H1 (cell line): ENCODE data around the gene ACER3. TPM values are rescaled to one million over a fixed set of nuclear protein-coding genes. Genes with fewer than 3 reads are reported as not detected.

Source experiments
- CTCF ChIA-PET: fragments of 300-600 bp; sonication (Branson Sonifier 250); formaldehyde crosslinking; loops from one replicate; lab custom pipeline; 2021; ENCODE audit not compliant: partially characterized antibody; lab: Charles Lee
- POLR2A ChIA-PET: fragments of 300-600 bp; sonication (Branson Sonifier 250); formaldehyde crosslinking; loops from one replicate; lab custom pipeline; 2021; ENCODE audit warnings: inconsistent platforms; ENCODE audit not compliant: partially characterized antibody; lab: Charles Lee
- DNase-seq, 2 experiments: peaks; one replicate each; pipeline versions ENCODE4 v3.0.0 to v3.0.0-alpha.2; 2010 to 2022; ENCODE audit warnings: low spot score in 2 of 2, low read depth in 1 of 2, mixed read lengths in 1 of 2
- FAIRE-seq: peaks from 2 replicates; lab custom pipeline; 2011; peaks lifted over from hg19 to GRCh38; lab: Jason Lieb, UNC
- H2AFZ ChIP-seq: 2 replicates; pipeline ENCODE4 v1.8.1; 2012; ENCODE audit warnings: low read length, inconsistent platforms
- H2AK5ac ChIP-seq: 2 replicates; pipeline ENCODE4 v1.6.1; 2013; ENCODE audit warnings: low read depth, low read length
- H2BK120ac ChIP-seq: replicated peaks from 2 replicates; pipeline ENCODE3; 2013; ENCODE audit warnings: low read depth, low read length, inconsistent platforms
- H2BK12ac ChIP-seq: 2 replicates; pipeline ENCODE4 v1.6.1; 2013; ENCODE audit warnings: low read depth, low read length
- H2BK15ac ChIP-seq: 2 replicates; pipeline ENCODE4 v1.6.1; 2013; ENCODE audit warnings: low read length
- H2BK20ac ChIP-seq: 2 replicates; pipeline ENCODE4 v1.6.1; 2013; ENCODE audit warnings: low read length
- H2BK5ac ChIP-seq: 2 replicates; pipeline ENCODE4 v1.6.1; 2013; ENCODE audit warnings: low read depth, low read length
- H3K14ac ChIP-seq: 2 replicates; pipeline ENCODE4 v1.6.1; 2013; ENCODE audit warnings: inconsistent platforms; ENCODE audit not compliant: insufficient read length
- H3K18ac ChIP-seq: 2 replicates; pipeline ENCODE4 v1.6.1; 2013; ENCODE audit warnings: low read length; ENCODE audit errors: extremely low read depth
- H3K23ac ChIP-seq: 2 replicates; pipeline ENCODE4 v1.6.1; 2013; ENCODE audit warnings: inconsistent platforms; ENCODE audit not compliant: insufficient read length
- H3K23me2 ChIP-seq: 2 replicates; pipeline ENCODE4 v1.6.1; 2013; ENCODE audit warnings: low read depth, low read length
- H3K27ac ChIP-seq: 2 replicates; pipeline ENCODE4 v1.6.1; 2011; ENCODE audit warnings: low read depth, low read length, inconsistent platforms
- H3K27me3 ChIP-seq, 4 experiments: replicated peaks in 1 of 4; 1 replicate in 1 of 4; 2 replicates in 3 of 4; pipeline versions ENCODE4 v1.6.1 to v1.8.1; 2011 to 2013; ENCODE audit warnings: low read length in 3 of 4, mild to moderate bottlenecking in 3 of 4, inconsistent platforms in 2 of 4, mixed read lengths in 2 of 4, moderate library complexity in 1 of 4; ENCODE audit not compliant: control insufficient read depth in 3 of 4, insufficient read depth in 3 of 4; ENCODE audit errors: extremely low read depth in 1 of 4
- H3K36me3 ChIP-seq, 4 experiments: 2 replicates each; pipeline versions ENCODE4 v1.6.1 to v1.8.1; 2011 to 2013; ENCODE audit warnings: mild to moderate bottlenecking in 4 of 4, low read length in 3 of 4, moderate library complexity in 2 of 4, control low read depth in 1 of 4, inconsistent platforms in 1 of 4; ENCODE audit not compliant: insufficient read depth in 4 of 4, control insufficient read depth in 2 of 4
- H3K4ac ChIP-seq: replicated peaks from 2 replicates; pipeline ENCODE3; 2013; ENCODE audit warnings: low read length, low read depth, mixed read lengths, inconsistent platforms; ENCODE audit not compliant: insufficient read length
- H3K4me1 ChIP-seq, 4 experiments: replicated peaks in 1 of 4; 1 replicate in 1 of 4; 2 replicates in 3 of 4; pipeline versions ENCODE4 v1.6.1 to v1.8.1; 2011 to 2013; ENCODE audit warnings: low read length in 3 of 4, inconsistent platforms in 2 of 4, mixed read lengths in 1 of 4; ENCODE audit not compliant: insufficient read depth in 4 of 4, control insufficient read depth in 3 of 4
- H3K4me2 ChIP-seq, 2 experiments: 2 replicates each; pipeline versions ENCODE4 v1.6.1 to v1.8.1; 2011 to 2013; ENCODE audit warnings: low read depth in 2 of 2, low read length in 2 of 2, control low read depth in 1 of 2, inconsistent platforms in 1 of 2, mild to moderate bottlenecking in 1 of 2; ENCODE audit not compliant: insufficient read depth in 1 of 2
- H3K4me3 ChIP-seq, 4 experiments: fragments of 200-600, 300-600 bp in 1 of 4; sonication (generic), shearing (Covaris generic), sonication (Bioruptor Twin) in 1 of 4; 2 replicates each; pipeline versions ENCODE4 v1.5.1 to v1.8.1; 2011 to 2016; ENCODE audit warnings: low read length in 4 of 4, low read depth in 3 of 4, control low read depth in 2 of 4, inconsistent platforms in 2 of 4, mild to moderate bottlenecking in 2 of 4, mixed read lengths in 1 of 4, moderate library complexity in 1 of 4; ENCODE audit not compliant: insufficient read depth in 2 of 4; ENCODE audit errors: extremely low read depth in 1 of 4
- H3K56ac ChIP-seq: replicated peaks from 2 replicates; pipeline ENCODE3; 2013; ENCODE audit warnings: low read depth, mild to moderate bottlenecking, mixed read lengths, low read length, inconsistent platforms; ENCODE audit not compliant: insufficient read length
- H3K79me1 ChIP-seq: 2 replicates; pipeline ENCODE4 v1.6.1; 2013; ENCODE audit warnings: low read depth, low read length, control low read depth
- H3K79me2 ChIP-seq, 2 experiments: 2 replicates each; pipeline versions ENCODE4 v1.6.1 to v1.8.1; 2012 to 2013; ENCODE audit warnings: low read length in 2 of 2, mild to moderate bottlenecking in 2 of 2, inconsistent platforms in 1 of 2; ENCODE audit not compliant: insufficient read depth in 2 of 2, control insufficient read depth in 1 of 2
- H3K9ac ChIP-seq, 4 experiments: replicated peaks in 1 of 4; 1 replicate in 1 of 4; 2 replicates in 3 of 4; pipeline versions ENCODE4 v1.6.1 to v1.8.1; 2011 to 2013; ENCODE audit warnings: low read depth in 3 of 4, low read length in 3 of 4, control low read depth in 2 of 4, mild to moderate bottlenecking in 2 of 4, moderate library complexity in 2 of 4, inconsistent platforms in 1 of 4; ENCODE audit errors: extremely low read depth in 1 of 4
- H3K9me3 ChIP-seq, 2 experiments: 2 replicates each; pipeline versions ENCODE4 v1.6.1 to v1.8.1; 2012 to 2013; ENCODE audit warnings: mild to moderate bottlenecking in 2 of 2, moderate library complexity in 2 of 2, control low read depth in 1 of 2, inconsistent platforms in 1 of 2, low read depth in 1 of 2, low read length in 1 of 2, mixed read lengths in 1 of 2; ENCODE audit not compliant: insufficient read depth in 2 of 2
- H4K20me1 ChIP-seq, 2 experiments: replicated peaks in 1 of 2; 2 replicates each; pipeline versions ENCODE3 to v1.8.1; 2011 to 2013; ENCODE audit warnings: inconsistent platforms in 2 of 2, low read length in 2 of 2, mild to moderate bottlenecking in 1 of 2; ENCODE audit not compliant: insufficient read depth in 2 of 2, control insufficient read depth in 1 of 2
- H4K5ac ChIP-seq: 2 replicates; pipeline ENCODE4 v1.6.1; 2013; ENCODE audit warnings: low read length, low read depth, mixed read lengths, inconsistent platforms; ENCODE audit not compliant: insufficient read length
- H4K8ac ChIP-seq: 2 replicates; pipeline ENCODE4 v1.8.0; 2013; ENCODE audit warnings: mild to moderate bottlenecking, moderate library complexity, low read length, inconsistent platforms; ENCODE audit not compliant: insufficient read depth; ENCODE audit errors: extremely low read depth
- H4K91ac ChIP-seq: replicated peaks from 2 replicates; pipeline ENCODE3; 2013; ENCODE audit warnings: low read length, mixed read lengths, inconsistent platforms; ENCODE audit not compliant: insufficient read length
- BACH1 ChIP-seq: IDR thresholded peaks from 2 replicates; pipeline ENCODE4 v1.6.1; 2012; ENCODE audit warnings: low read length, improper control_type of control experiment
- CHD1 ChIP-seq: IDR thresholded peaks from 2 replicates; pipeline ENCODE4 v1.6.1; 2012; ENCODE audit warnings: low read depth, low read length, improper control_type of control experiment
- CHD2 ChIP-seq: IDR thresholded peaks from 2 replicates; pipeline ENCODE4 v1.6.1; 2012; ENCODE audit warnings: low read length, improper control_type of control experiment
- GABPA ChIP-seq: IDR thresholded peaks from 2 replicates; pipeline ENCODE4 v1.6.1; 2011; ENCODE audit warnings: mild to moderate bottlenecking, low read length, moderate library complexity, borderline replicate concordance; ENCODE audit not compliant: insufficient read depth
- JUN ChIP-seq: IDR thresholded peaks from 2 replicates; pipeline ENCODE4 v1.6.1; 2011; ENCODE audit warnings: low read depth, mild to moderate bottlenecking, improper control_type of control experiment, low read length
- MAFK ChIP-seq: IDR thresholded peaks from 2 replicates; pipeline ENCODE4 v1.6.1; 2012; ENCODE audit warnings: low read depth, mild to moderate bottlenecking, improper control_type of control experiment, low read length
- NRF1 ChIP-seq: IDR thresholded peaks from 2 replicates; pipeline ENCODE4 v1.6.1; 2011; ENCODE audit warnings: mild to moderate bottlenecking, low read depth, low read length, improper control_type of control experiment
- SAP30 ChIP-seq: fragments of 300-600 bp; sonication (generic); IDR thresholded peaks from 2 replicates; pipeline ENCODE4 v1.7.1; 2012; ENCODE audit warnings: low read length, moderate library complexity, mild to moderate bottlenecking, inconsistent platforms; ENCODE audit not compliant: insufficient read depth, insufficient replicate concordance
- SIX5 ChIP-seq: IDR thresholded peaks from 2 replicates; pipeline ENCODE4 v1.6.1; 2011; ENCODE audit warnings: mild to moderate bottlenecking, low read depth, low read length
- TAF7 ChIP-seq: optimal IDR thresholded peaks from 2 replicates; pipeline ENCODE3; 2011; ENCODE audit warnings: low read depth, mild to moderate bottlenecking, inconsistent platforms, low read length, moderate library complexity, borderline replicate concordance
- TEAD4 ChIP-seq: IDR thresholded peaks from 2 replicates; pipeline ENCODE4 v1.6.1; 2012; ENCODE audit warnings: low read depth, low read length, inconsistent platforms, mixed read lengths
- whole genome bisulfite sequencing, 2 experiments: shearing (Covaris generic) in 1 of 2; methylation state at CpG; one replicate each; pipeline versions ENCODE4 v1.1.6 to v1.1.7; 2013 to 2015; ENCODE audit warnings: low lambda C conversion rate in 2 of 2, mixed read lengths in 2 of 2, inconsistent platforms in 1 of 2, low coverage in 1 of 2, missing lambda C conversion rate in 1 of 2; ENCODE audit not compliant: insufficient replicate concordance in 2 of 2, insufficient coverage in 1 of 2, insufficient read length in 1 of 2; ENCODE audit errors: extremely low coverage in 1 of 2, missing lambda C conversion rate in 1 of 2; 5-methylcytosine and 5-hydroxymethylcytosine counted together
- polyA plus RNA-seq, 7 experiments: library from polyadenylated mRNA; depleted of rRNA in 3 of 7; stranded (reverse) in 5 of 7; unstranded in 2 of 7; fragments of >200 nt in 5 of 7; fragments of 200-250 nt in 2 of 7; gene quantifications; 1 replicate in 5 of 7; 2 replicates in 1 of 7; 4 replicates in 1 of 7; pipeline versions ENCODE4 v1.2.1 to v1.2.3, GENCODE V29; 2011 to 2013; ENCODE audit warnings: missing spikeins in 2 of 7, mixed read lengths in 2 of 7
- total RNA-seq: library from RNA; stranded (reverse); fragmentation: NEBNext Ultra II Directional; extraction: Animal tissue kit (Norgen Biotek cat#: 25700); gene quantifications from 2 replicates; pipeline ENCODE4 v1.2.1, GENCODE V29; 2021
- TF ChIP-seq, protein P1 (sequence below): IDR thresholded peaks from 2 replicates; pipeline ENCODE4 v1.6.1; 2012; ENCODE audit warnings: inconsistent platforms
- TF ChIP-seq, protein P2 (sequence below): IDR thresholded peaks from 2 replicates; pipeline ENCODE4 v1.6.1; 2011; ENCODE audit warnings: low read depth, mild to moderate bottlenecking, low read length; ENCODE audit not compliant: insufficient read depth

Gene ACER3
- total and polyA plus RNA-seq, 2 of the 8 experiments (the other 6 are each of a cell fraction or from before 2014, with no cell fraction given), result 5.7 to 16.2 TPM

DNA sequence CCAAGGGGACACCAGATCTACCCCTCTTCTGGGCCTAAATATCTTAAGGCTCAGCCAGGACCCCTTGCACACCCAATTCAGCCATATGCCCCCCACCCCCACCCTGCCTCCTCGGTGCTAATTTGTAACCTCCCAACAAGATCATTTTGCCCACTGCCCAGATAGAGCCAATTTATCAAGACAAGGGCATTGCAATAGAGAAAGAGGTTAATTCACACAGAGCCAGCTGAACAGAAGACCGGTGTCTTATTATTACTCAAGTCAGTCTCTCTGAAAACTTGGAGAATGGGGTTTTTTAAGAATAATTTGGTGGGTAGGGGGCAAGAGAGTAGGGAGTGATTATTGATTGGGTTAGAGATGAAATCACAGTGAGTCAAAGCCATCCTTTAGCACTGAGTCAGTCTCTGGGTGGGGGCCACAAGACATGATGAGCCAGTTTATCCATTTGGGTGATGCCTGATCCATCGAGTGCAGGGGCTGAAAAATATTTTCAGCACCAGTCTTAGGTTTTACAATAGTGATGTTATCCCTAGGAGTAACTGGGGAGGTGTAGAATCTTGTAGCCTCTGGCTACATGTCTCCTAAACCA is 196.2 kb downstream of the ACER3 start:
- no peak overlapping the region for H3K4ac ChIP-seq
- no peaks in the 10 kb centered on the region for H3K23me2 ChIP-seq
- no peak overlapping the region for H2AK5ac ChIP-seq
- H2BK120ac ChIP-seq, result no peak overlapping the region
- no peak overlapping the region for H2BK15ac ChIP-seq
- no peak overlapping the region for H3K9ac ChIP-seq
- H3K56ac ChIP-seq, result no peak overlapping the region
- no peak overlapping the region for H3K18ac ChIP-seq
- no peak overlapping the region for H3K4me3 ChIP-seq
- DNase-seq (peak in 1 of 2 experiments; percentile 4), FAIRE-seq (no peak)
- WGBS, 2 experiments, result 92% methylated on average over 3 of the region's 3 CpGs; no CpG with 5 or more reads in 1 of the 2 experiments
- H3K27me3 ChIP-seq, result no peaks in the 10 kb centered on the region
- H3K79me1 ChIP-seq, result no peaks in the 10 kb centered on the region
- CTCF ChIA-PET, result interaction anchor here (1.2 to 12.7 kb wide), 4 partner anchors 9 to 55 kb away, joined by 3 to 201 read pairs (median 10); no protein-coding TSS in a partner anchor
- no peak overlapping the region for H2BK5ac ChIP-seq
- H4K5ac ChIP-seq, result no peak overlapping the region
- H3K23ac ChIP-seq, result no peak overlapping the region
- POLR2A ChIA-PET, result interaction anchor here (0.7 to 0.8 kb wide), 2 partner anchors 8 to 10 kb away, joined by 3 to 4 read pairs; partner anchors contain the start of gene CAPN5
- no peaks in the 10 kb centered on the region for H3K4me1 ChIP-seq
- H4K8ac ChIP-seq, result no peak overlapping the region
- H3K36me3 ChIP-seq, result no peaks in the 10 kb centered on the region
- H3K9me3 ChIP-seq, result peaks cover 0 to 3% of the 10 kb centered on the region in 2 experiments; a peak in 1 of 4 replicates
- no peaks in the 10 kb centered on the region for H4K20me1 ChIP-seq
- H2AFZ ChIP-seq, result no peak overlapping the region
- no peak overlapping the region for H3K4me2 ChIP-seq
- no peak overlapping the region for H2BK12ac ChIP-seq
- H3K79me2 ChIP-seq, result no peaks in the 10 kb centered on the region
- no peak overlapping the region for H3K14ac ChIP-seq
- no peak overlapping the region for H3K27ac ChIP-seq
- H4K91ac ChIP-seq, result no peak overlapping the region
- no peak overlapping the region for H2BK20ac ChIP-seq
- TF ChIP-seq SAP30 (no peak), TEAD4 (no peak), TAF7 (no peak), MAFK (no peak), JUN (no peak), CHD1 (no peak), NRF1 (no peak), BACH1 (no peak), GABPA (no peak), CHD2 (no peak), SIX5 (no peak)
- TF ChIP-seq, protein P1, sequence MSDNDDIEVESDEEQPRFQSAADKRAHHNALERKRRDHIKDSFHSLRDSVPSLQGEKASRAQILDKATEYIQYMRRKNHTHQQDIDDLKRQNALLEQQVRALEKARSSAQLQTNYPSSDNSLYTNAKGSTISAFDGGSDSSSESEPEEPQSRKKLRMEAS, result no peak
- TF ChIP-seq, protein P2, sequence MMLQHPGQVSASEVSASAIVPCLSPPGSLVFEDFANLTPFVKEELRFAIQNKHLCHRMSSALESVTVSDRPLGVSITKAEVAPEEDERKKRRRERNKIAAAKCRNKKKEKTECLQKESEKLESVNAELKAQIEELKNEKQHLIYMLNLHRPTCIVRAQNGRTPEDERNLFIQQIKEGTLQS, result no peak
